SK-N-MC (cell line): ENCODE measurements around the gene SPTLC1.

Experiments
- DNase-seq: peaks from one replicate; pipeline ENCODE4 v3.0.0-alpha.2; 2011; ENCODE audit warnings: low read depth, low spot score
- H3K27ac ChIP-seq: fragments of 200-600 bp; sonication (generic); 2 replicates; pipeline ENCODE4 v1.5.1; 2016; ENCODE audit warnings: mixed run types
- H3K36me3 ChIP-seq: fragments of 200-600 bp; sonication (generic); 2 replicates; pipeline ENCODE4 v1.6.1; 2017; ENCODE audit warnings: antibody characterized with exemption, low read length, mixed read lengths; ENCODE audit not compliant: insufficient read depth
- H3K4me3 ChIP-seq: fragments of 200-600 bp; sonication (generic); 2 replicates; pipeline ENCODE4 v1.5.1; 2016
- H3K9ac ChIP-seq: fragments of 200-600 bp; sonication (generic); 2 replicates; pipeline ENCODE4 v1.8.0; 2017; ENCODE audit warnings: mixed run types, mixed read lengths; ENCODE audit not compliant: insufficient read length
- H3K9me3 ChIP-seq: fragments of 200-600 bp; sonication (generic); 2 replicates; pipeline ENCODE4 v1.6.1; 2017; ENCODE audit warnings: low read depth, mild to moderate bottlenecking, antibody characterized with exemption, low read length, moderate library complexity, mixed read lengths
- EZH2 ChIP-seq: fragments of 200-600 bp; sonication (generic); IDR thresholded peaks from one replicate; pipeline ENCODE4 v1.6.1; 2017; ENCODE audit warnings: antibody characterized with exemption
- FOXP2 ChIP-seq: optimal IDR thresholded peaks from 2 replicates; pipeline ENCODE3; 2011; ENCODE audit warnings: mild to moderate bottlenecking, moderate library complexity; ENCODE audit not compliant: insufficient read depth; ENCODE audit errors: extremely low read length, control extremely low read depth
- POLR2AphosphoS5 ChIP-seq: IDR thresholded peaks from 2 replicates; pipeline ENCODE4 v1.6.1; 2012; ENCODE audit warnings: mild to moderate bottlenecking, low read depth, low read length, borderline replicate concordance

SPTLC1 gene

DNA sequence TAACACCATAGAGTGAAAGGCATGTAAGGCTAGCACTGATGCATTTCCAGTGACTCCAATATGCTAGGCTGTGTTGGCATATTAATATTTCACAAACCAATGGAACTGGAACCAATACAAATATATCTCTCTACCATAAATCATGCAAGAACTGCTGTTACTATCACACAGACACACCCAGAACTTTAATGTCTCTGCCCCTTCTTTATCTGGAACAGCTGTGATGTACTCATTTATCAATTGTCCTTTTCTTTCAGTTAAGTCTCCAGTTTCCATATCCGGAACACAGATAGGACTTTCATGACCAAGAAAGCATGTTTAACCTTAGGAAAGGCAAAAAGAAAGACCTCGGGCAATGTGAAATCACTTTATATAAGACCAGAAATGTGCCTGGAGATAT lies 70.3 kb downstream of the SPTLC1 start:
- H3K36me3 ChIP-seq: peaks cover 80% of the 10 kb centered on the region
- no peaks in the 10 kb centered on the region for H3K9me3 ChIP-seq
- no peak overlapping the region for H3K4me3 ChIP-seq
- TF ChIP-seq EZH2 (no peak), POLR2AphosphoS5 (no peak), FOXP2 (no peak)
- DNase-seq: no peak
- no peak overlapping the region for H3K9ac ChIP-seq
- H3K27ac ChIP-seq: no peak overlapping the region

DNA sequence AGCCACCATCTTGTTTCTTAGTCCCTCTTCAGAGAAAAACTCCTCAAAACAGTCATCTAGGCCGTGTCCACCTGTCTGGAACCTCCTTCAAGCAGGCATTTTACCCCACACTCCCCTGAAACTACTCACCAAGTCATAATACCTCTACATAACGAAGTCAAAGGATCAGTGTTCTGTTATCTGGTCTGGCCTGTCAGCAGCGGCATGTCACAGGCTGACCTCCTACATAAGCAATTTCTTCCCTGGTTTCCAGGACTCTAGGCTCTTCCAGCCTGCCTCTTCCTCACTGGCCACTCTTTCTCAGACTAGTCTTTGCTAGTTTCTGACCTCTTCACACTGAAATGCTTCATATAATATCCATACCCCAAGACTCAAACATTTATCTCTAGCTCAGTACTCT lies 72.2 kb downstream of the SPTLC1 start:
- Histone ChIP-seq H3K4me3 (no peak overlapping the region), H3K9ac (no peak overlapping the region), H3K27ac (no peak overlapping the region), H3K36me3 (peaks cover 66% of the 10 kb centered on the region), H3K9me3 (no peaks in the 10 kb centered on the region)
- TF ChIP-seq POLR2AphosphoS5: no peak
- TF ChIP-seq EZH2: no peak
- no peak for TF ChIP-seq FOXP2
- DNase-seq: no peak

DNA sequence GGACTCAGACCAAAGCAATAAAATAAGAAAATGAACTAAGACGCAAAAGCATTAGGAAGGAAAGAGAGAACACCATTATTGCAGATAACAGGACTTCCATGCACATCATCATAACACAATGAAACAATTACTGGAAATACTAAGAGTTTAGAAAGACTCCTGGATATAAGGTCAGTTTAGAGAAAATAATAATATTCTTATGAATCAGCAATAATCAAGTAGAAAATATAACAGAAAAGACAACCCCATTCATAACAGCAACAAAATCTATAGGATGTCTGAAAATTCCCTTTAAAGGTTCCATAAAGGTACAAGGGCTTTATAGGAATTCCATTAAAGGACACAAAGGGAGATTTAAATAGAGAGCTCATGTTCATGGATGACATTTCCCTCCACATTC lies 73.0 kb downstream of the SPTLC1 start:
- no peak for DNase-seq
- Histone ChIP-seq H3K4me3 (no peak overlapping the region), H3K36me3 (peaks cover 65% of the 10 kb centered on the region), H3K27ac (no peak overlapping the region), H3K9ac (no peak overlapping the region), H3K9me3 (no peaks in the 10 kb centered on the region)
- TF ChIP-seq FOXP2 (no peak), POLR2AphosphoS5 (no peak), EZH2 (no peak)

DNA sequence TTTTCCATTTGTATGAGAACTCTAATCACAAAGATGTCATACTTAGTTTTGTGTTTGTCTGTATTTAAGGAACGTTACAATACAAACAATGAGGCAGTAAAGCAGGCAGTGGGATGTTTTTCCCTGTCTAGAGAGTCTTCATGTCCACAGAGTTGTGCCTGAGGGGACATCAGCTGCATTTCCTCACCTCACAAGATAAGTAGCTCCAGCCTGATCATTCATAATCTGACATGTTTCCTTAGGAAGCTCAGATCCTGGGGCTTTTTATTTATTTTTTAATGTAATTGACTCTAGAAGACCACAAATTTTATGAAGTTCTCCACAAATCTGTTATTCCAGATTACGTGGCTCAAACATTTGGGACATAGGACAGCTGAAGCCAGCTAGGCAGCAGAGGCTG lies 78.5 kb downstream of the SPTLC1 start:
- Histone ChIP-seq H3K9ac (no peak overlapping the region), H3K36me3 (peaks cover 34% of the 10 kb centered on the region), H3K4me3 (no peak overlapping the region), H3K27ac (no peak overlapping the region), H3K9me3 (no peaks in the 10 kb centered on the region)
- DNase-seq: no peak
- TF ChIP-seq FOXP2 (no peak), POLR2AphosphoS5 (no peak), EZH2 (no peak)

DNA sequence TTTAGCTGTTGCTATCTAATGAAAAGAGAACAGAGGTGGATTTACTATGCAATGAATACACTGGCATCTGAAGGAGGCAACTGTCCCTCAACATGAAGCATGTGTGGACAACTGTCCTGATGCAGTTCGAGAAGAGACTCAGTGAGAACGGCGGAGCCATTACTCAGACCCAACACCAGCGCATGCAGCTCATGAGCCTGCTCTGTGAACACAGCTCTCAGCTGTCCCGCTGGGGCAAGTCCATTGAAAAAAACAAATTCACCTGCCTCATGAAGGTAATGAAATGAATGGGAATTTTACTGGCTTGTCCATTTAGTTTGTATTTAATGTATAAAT lies 78.8 kb downstream of the SPTLC1 start:
- Histone ChIP-seq H3K9me3 (no peaks in the 10 kb centered on the region), H3K27ac (no peak overlapping the region), H3K4me3 (no peak overlapping the region), H3K36me3 (peaks cover 30% of the 10 kb centered on the region), H3K9ac (no peak overlapping the region)
- TF ChIP-seq EZH2: no peak
- no peak for TF ChIP-seq POLR2AphosphoS5
- TF ChIP-seq FOXP2: no peak
- DNase-seq: no peak

DNA sequence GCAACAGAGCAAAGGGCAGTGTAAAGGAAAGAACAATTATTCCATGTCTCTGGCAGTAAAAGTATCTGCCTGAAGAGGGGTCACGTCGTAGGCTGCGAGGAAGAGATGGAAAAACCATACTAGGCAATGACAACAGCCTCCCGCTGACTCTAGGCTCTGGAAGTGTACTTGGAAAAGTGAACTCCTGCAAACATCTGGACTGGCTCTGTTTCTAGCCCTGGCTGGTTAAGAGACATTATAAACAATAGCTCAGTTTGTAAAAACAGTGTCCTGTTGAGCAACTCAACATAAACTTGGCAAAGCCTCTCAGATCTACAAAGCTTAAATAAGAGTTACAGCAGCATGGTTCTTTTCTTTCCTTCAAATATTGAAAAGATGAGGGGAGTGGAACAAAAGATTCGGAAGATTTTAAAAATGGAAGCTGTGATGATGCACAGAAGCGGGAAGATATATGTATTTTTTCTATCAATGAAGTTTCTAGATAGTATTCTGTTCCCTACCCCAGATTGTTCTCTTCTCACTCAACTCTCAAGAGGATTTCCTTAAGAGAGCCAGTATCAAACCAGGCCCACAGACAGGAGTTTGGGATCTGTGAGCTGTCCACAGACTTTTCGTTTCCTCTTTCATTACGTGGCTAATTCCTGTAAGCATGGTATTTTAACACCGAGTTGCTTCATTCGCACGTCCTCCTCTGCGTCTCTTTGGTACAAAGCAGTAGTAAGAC lies 79.4 kb downstream of the SPTLC1 start:
- Histone ChIP-seq H3K4me3 (no peak overlapping the region), H3K36me3 (peaks cover 28% of the 10 kb centered on the region), H3K9me3 (no peaks in the 10 kb centered on the region), H3K9ac (no peak overlapping the region), H3K27ac (no peak overlapping the region)
- TF ChIP-seq EZH2: no peak
- no peak for TF ChIP-seq POLR2AphosphoS5
- no peak for TF ChIP-seq FOXP2
- DNase-seq: no peak

DNA sequence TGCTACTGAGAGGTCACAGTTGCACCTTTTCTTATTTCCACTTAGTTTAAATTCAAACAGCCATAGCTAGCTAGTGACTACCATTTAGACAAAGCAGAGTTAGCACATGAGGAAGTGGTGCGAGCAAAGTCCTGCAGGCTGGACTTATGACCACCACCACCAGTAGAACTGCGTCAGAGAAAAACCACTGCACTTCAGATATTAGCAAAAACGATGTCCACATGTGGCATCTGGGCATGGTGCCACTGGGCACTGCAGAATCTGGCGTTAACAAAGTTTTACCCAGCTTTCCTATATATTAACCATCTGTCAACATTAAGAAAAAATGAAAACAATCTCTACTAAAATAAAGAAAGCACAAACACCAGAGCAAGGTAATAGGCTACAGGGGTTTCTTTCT lies 80.1 kb downstream of the SPTLC1 start:
- no peak for TF ChIP-seq POLR2AphosphoS5
- no peak for TF ChIP-seq EZH2
- no peak for TF ChIP-seq FOXP2
- DNase-seq: no peak
- no peak overlapping the region for H3K27ac ChIP-seq
- H3K4me3 ChIP-seq: no peak overlapping the region
- H3K36me3 ChIP-seq: peaks cover 27% of the 10 kb centered on the region
- no peaks in the 10 kb centered on the region for H3K9me3 ChIP-seq
- no peak overlapping the region for H3K9ac ChIP-seq

DNA sequence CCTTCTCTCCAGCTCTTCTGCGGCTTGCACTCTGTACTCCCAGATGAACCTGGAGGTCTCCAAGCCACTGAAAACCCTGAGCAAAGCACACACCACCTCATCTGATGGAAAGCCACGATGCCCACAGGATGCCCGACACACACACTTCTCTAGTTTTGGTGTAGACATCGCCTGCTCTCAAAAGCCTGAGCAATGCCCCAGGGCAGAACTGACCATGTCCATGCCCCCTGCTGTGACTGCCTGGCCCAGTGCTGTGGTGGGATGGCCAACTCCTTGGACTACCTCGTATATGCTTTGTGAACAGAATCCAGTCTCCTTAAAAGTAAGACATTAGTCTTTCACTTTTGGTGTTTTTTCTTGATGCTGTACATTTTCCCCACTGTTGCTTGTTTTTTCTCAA lies 81.2 kb downstream of the SPTLC1 start:
- TF ChIP-seq POLR2AphosphoS5: no peak
- no peak for TF ChIP-seq EZH2
- TF ChIP-seq FOXP2: no peak
- Histone ChIP-seq H3K36me3 (peaks cover 27% of the 10 kb centered on the region), H3K9ac (no peak overlapping the region)

DNA sequence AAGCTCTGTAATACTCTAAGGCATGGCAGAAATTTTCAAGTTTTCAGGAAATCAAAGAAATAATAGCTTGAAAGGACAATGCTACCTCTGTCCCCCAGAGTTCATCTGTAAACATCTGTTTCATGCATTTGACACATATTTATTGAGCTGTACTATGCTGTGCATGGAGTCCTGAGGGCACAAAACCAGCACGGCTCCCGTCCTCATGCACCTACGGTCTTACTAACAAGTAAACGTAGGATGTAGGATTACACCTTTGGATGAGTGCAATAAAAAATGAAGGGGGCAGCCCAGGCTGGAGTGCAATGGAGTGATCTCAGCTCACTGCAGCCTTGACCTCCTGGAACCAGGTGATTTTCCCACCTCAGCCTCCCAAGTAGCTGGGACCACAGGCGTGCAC lies 81.9 kb downstream of the SPTLC1 start:
- Histone ChIP-seq H3K9ac (no peak overlapping the region), H3K4me3 (no peak overlapping the region), H3K36me3 (peaks cover 27% of the 10 kb centered on the region), H3K27ac (no peak overlapping the region), H3K9me3 (no peaks in the 10 kb centered on the region)
- DNase-seq: no peak
- TF ChIP-seq EZH2 (no peak), POLR2AphosphoS5 (no peak), FOXP2 (no peak)

More for the DNA sequence above, 81.2 kb downstream of the SPTLC1 start:
- Histone ChIP-seq H3K9me3 (no peaks in the 10 kb centered on the region), H3K27ac (no peak overlapping the region), H3K4me3 (no peak overlapping the region)
- no peak for DNase-seq
